DOHH2 (cell line): ENCODE measurements around the gene KDM4C.

ENCODE experiments used
- EZH2phosphoT487 ChIP-seq: fragments of 200-600 bp; sonication (generic); IDR thresholded peaks from 2 replicates; pipeline ENCODE4 v1.6.1; 2017; ENCODE audit warnings: borderline replicate concordance, mild to moderate bottlenecking, antibody characterized with exemption, low read length, moderate library complexity, mixed read lengths
- TF ChIP-seq, protein P1 (sequence below): fragments of 200-600 bp; sonication (generic); IDR thresholded peaks from one replicate; pipeline ENCODE4 v1.5.1; 2014; ENCODE audit warnings: antibody characterized with exemption, mild to moderate bottlenecking, low read depth, low read length; ENCODE audit not compliant: poor library complexity, severe bottlenecking

DNA sequence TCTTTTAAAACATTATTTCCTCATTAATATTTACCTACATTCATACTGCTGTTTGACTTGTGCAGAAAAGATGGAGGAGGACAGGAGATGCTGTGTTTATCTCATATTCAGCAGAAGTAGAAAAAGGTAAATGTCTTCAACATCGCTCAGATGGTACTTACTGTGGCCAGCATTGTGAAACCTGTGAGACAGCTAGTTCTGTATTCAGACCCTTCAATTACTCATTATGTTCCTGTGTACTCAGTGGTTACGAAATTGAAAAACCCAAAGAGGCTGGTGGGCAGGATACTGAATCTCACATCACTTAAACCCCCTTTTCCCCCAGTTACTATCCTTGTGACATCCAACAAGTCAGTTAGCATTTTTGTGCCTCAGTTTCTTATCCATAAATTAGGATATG lies 216.0 kb downstream of the KDM4C start:
- no peak for TF ChIP-seq EZH2phosphoT487
- TF ChIP-seq, protein P1, sequence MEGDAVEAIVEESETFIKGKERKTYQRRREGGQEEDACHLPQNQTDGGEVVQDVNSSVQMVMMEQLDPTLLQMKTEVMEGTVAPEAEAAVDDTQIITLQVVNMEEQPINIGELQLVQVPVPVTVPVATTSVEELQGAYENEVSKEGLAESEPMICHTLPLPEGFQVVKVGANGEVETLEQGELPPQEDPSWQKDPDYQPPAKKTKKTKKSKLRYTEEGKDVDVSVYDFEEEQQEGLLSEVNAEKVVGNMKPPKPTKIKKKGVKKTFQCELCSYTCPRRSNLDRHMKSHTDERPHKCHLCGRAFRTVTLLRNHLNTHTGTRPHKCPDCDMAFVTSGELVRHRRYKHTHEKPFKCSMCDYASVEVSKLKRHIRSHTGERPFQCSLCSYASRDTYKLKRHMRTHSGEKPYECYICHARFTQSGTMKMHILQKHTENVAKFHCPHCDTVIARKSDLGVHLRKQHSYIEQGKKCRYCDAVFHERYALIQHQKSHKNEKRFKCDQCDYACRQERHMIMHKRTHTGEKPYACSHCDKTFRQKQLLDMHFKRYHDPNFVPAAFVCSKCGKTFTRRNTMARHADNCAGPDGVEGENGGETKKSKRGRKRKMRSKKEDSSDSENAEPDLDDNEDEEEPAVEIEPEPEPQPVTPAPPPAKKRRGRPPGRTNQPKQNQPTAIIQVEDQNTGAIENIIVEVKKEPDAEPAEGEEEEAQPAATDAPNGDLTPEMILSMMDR, result no peak
